GM12878 (cell line): Measurements from ENCODE around the gene ZNF71. TPM values are rescaled to one million over a fixed set of nuclear protein-coding genes. Genes with fewer than 3 reads are reported as not detected.

Experiments
- ATAC-seq: fragments of 200-7000 bp; cut with Tn5 transposase; 3 replicates; pipeline ENCODE4 v1.9.1; 2020; ENCODE audit warnings: mild to moderate bottlenecking, moderate library complexity
- BruUV-seq: library from RNA; stranded (reverse); fragments of 400-500 nt; replicated peaks from 2 replicates; lab custom pipeline; 2021; lab: Mats Ljungman, UMichigan
- CTCF ChIA-PET: fragments of 300-600 bp; sonication (Branson Sonifier 250); formaldehyde crosslinking; extraction: SDS; loops from one replicate; lab custom pipeline; 2021; ENCODE audit warnings: inconsistent platforms; lab: Yijun Ruan, JAX
- POLR2A ChIA-PET: fragments of 350-600 bp; formaldehyde crosslinking; extraction: SDS; loops from one replicate; lab custom pipeline; 2021; ENCODE audit warnings: inconsistent platforms; lab: Charles Lee
- RAD21 ChIA-PET: fragments of 300-600 bp; sonication (Branson Sonifier 250); formaldehyde crosslinking; loops from one replicate; lab custom pipeline; 2023; ENCODE audit warnings: antibody characterized with exemption; ENCODE audit not compliant: unreplicated experiment; lab: Charles Lee
- SMC1A ChIA-PET: fragments of 300-600 bp; sonication (Branson Sonifier 250); formaldehyde crosslinking; loops from one replicate; lab custom pipeline; 2023; ENCODE audit not compliant: unreplicated experiment, uncharacterized antibody; lab: Charles Lee
- DNase-seq: peaks from one replicate; pipeline ENCODE4 v3.0.0-alpha.2; 2011; ENCODE audit warnings: low read depth, low spot score
- FAIRE-seq: peaks from 3 replicates; lab custom pipeline; 2011; peaks lifted over from hg19 to GRCh38; lab: Jason Lieb, UNC
- H2AFZ ChIP-seq: 2 replicates; pipeline ENCODE4 v1.6.0; 2011; ENCODE audit warnings: low read depth, low read length, control low read depth; ENCODE audit not compliant: control insufficient read depth
- H3K27ac ChIP-seq: 2 replicates; pipeline ENCODE4 v1.5.1; 2011; ENCODE audit warnings: control low read depth; ENCODE audit not compliant: control insufficient read depth, insufficient read depth
- H3K27me3 ChIP-seq, 2 experiments: replicated peaks in 1 of 2; 2 replicates each; pipeline versions ENCODE4 v1.6.0 to v1.6.1; 2011; ENCODE audit warnings: low read length in 1 of 2; ENCODE audit not compliant: control insufficient read depth in 2 of 2, insufficient read depth in 2 of 2
- H3K36me3 ChIP-seq, 2 experiments: 2 replicates each; pipeline ENCODE4 v1.5.1; 2011; ENCODE audit warnings: low read length in 1 of 2; ENCODE audit not compliant: control insufficient read depth in 2 of 2, insufficient read depth in 2 of 2
- H3K4me1 ChIP-seq: 2 replicates; pipeline ENCODE4 v1.6.1; 2011; ENCODE audit warnings: mild to moderate bottlenecking, low read length, moderate library complexity, mixed read lengths; ENCODE audit not compliant: control insufficient read depth, insufficient read depth
- H3K4me2 ChIP-seq: 2 replicates; pipeline ENCODE4 v1.6.0; 2011; ENCODE audit warnings: control low read depth; ENCODE audit not compliant: control insufficient read depth, insufficient read depth
- H3K4me3 ChIP-seq: fragments of 200-600 bp; sonication (generic); 2 replicates; pipeline ENCODE4 v1.5.1; 2016
- H3K79me2 ChIP-seq: 2 replicates; pipeline ENCODE4 v1.6.0; 2011; ENCODE audit warnings: low read length; ENCODE audit not compliant: control insufficient read depth, insufficient read depth
- H3K9ac ChIP-seq: 2 replicates; pipeline ENCODE4 v1.8.0; 2011; ENCODE audit warnings: low read length, control low read depth, mixed read lengths; ENCODE audit not compliant: control insufficient read depth, insufficient read depth
- H3K9me3 ChIP-seq: replicated peaks from 3 replicates; pipeline ENCODE4 v1.5.1; 2011; ENCODE audit warnings: mild to moderate bottlenecking, low read length; ENCODE audit not compliant: control insufficient read depth, insufficient read depth
- H4K20me1 ChIP-seq: 2 replicates; pipeline ENCODE4 v1.6.0; 2011; ENCODE audit not compliant: control insufficient read depth, insufficient read depth
- CBFB ChIP-seq: IDR thresholded peaks from 2 replicates; pipeline ENCODE4 v1.6.1; 2016; ENCODE audit warnings: antibody characterized with exemption, low read depth
- CEBPZ ChIP-seq: fragments of 150-350 bp; IDR thresholded peaks from 2 replicates; pipeline ENCODE4 v1.6.1; 2016; ENCODE audit warnings: low read depth, low read length
- CREM ChIP-seq: IDR thresholded peaks from 2 replicates; pipeline ENCODE4 v1.6.1; 2014; ENCODE audit warnings: antibody characterized with exemption, low read depth
- IRF4 ChIP-seq: IDR thresholded peaks from 2 replicates; pipeline ENCODE4 v1.6.1; 2011; ENCODE audit warnings: low read depth, low read length
- SPI1 ChIP-seq: IDR thresholded peaks from 2 replicates; pipeline ENCODE4 v1.6.1; 2011; ENCODE audit warnings: low read depth, mild to moderate bottlenecking, low read length, moderate library complexity, borderline replicate concordance; ENCODE audit not compliant: insufficient read depth
- TCF3 ChIP-seq: IDR thresholded peaks from 2 replicates; pipeline ENCODE4 v1.6.1; 2012; ENCODE audit warnings: low read depth, mild to moderate bottlenecking, low read length, borderline replicate concordance; ENCODE audit not compliant: insufficient read depth
- ZBTB11 ChIP-seq: fragments of 450-650 bp; formaldehyde crosslinking; IDR thresholded peaks from 2 replicates; pipeline ENCODE4 v1.5.0; 2022; ENCODE audit warnings: mild to moderate bottlenecking, missing genetic modification characterization
- ZNF687 ChIP-seq: fragments of 450-650 bp; IDR thresholded peaks from 2 replicates; pipeline ENCODE4 v1.6.1; 2017; ENCODE audit warnings: mild to moderate bottlenecking, moderate library complexity
- WGBS: methylation state at CpG from one replicate; pipeline ENCODE4 v1.1.6; 2016; ENCODE audit warnings: low lambda C conversion rate; ENCODE audit not compliant: insufficient replicate concordance, insufficient coverage; ENCODE audit errors: missing lambda C conversion rate; 5-methylcytosine and 5-hydroxymethylcytosine counted together
- in situ Hi-C: fragments of 300-500 bp; cut with MboI; formaldehyde crosslinking; loops from 9 replicates; pipeline ENCODE4 v1.14.3; 2018; ENCODE audit warnings: mixed read lengths
- intact Hi-C: fragments of 100-400 bp; cut with micrococcal nuclease; formaldehyde crosslinking; loops from one replicate; pipeline ENCODE4 v1.14.2; 2022; ENCODE audit not compliant: unreplicated experiment
- polyA plus RNA-seq, 11 experiments: library from polyadenylated mRNA; depleted of rRNA in 4 of 11; unstranded in 6 of 11; stranded (reverse) in 5 of 11; fragments of >200 nt; fragmentation: Nextera tagmentation in 4 of 11; fragmentation: Illumina TruSeq in 1 of 11; extraction: Ambion mirVana in 4 of 11; extraction: Trizol in 1 of 11; gene quantifications; 1 replicate in 1 of 11; 2 replicates in 10 of 11; pipeline versions ENCODE4 v1.2.1 to v1.2.3, GENCODE V29; 2011 to 2016; ENCODE audit warnings: inconsistent platforms in 2 of 11, missing spikeins in 2 of 11, low read depth in 1 of 11
- total RNA-seq, 4 experiments: library from RNA; depleted of rRNA in 3 of 4; stranded (reverse); fragments of >200 nt in 3 of 4; fragmentation: Illumina TruSeq in 1 of 4; extraction: Trizol in 1 of 4; gene quantifications; 2 replicates each; pipeline versions ENCODE4 v1.2.1 to v1.2.3, GENCODE V29; 2013 to 2021

The ZNF71 gene
- total and polyA plus RNA-seq, 10 of the 15 experiments (the other 5 are each of a cell fraction or from before 2014, with no cell fraction given), result 0.48 to 5.7 (median 3.5) TPM

GRCh38 chr19:56612737-56613136 lies 17.6 kb downstream of the ZNF71 start (continued):
- TF ChIP-seq CEBPZ (no peak), ZBTB11 (CRISPR knock-in tag) (no peak), CBFB (no peak), SPI1 (no peak)
- TF ChIP-seq, all 136 proteins: peak for 0

- ChIA-PET POLR2A (no interaction called here), RAD21 (no interaction called here), CTCF (no interaction called here), SMC1A (interaction anchor here (0.7 kb wide), 1 partner anchor 142 kb away, joined by 3 read pairs; no protein-coding TSS in a partner anchor)
- Histone ChIP-seq H3K4me1 (no peaks in the 10 kb centered on the region), H3K27ac (no peak overlapping the region), H3K27me3 (no peaks in the 10 kb centered on the region), H2AFZ (no peak overlapping the region), H3K79me2 (no peaks in the 10 kb centered on the region), H3K9ac (no peak overlapping the region), H4K20me1 (no peaks in the 10 kb centered on the region), H3K9me3 (peaks cover 6% of the 10 kb centered on the region; the same call in 1 of the 3 replicates), H3K36me3 (no peaks in the 10 kb centered on the region; a peak in 1 of 4 replicates), H3K4me3 (no peak overlapping the region), H3K4me2 (no peak overlapping the region)
- in situ Hi-C loops (no loop called here), intact Hi-C loops (no loop called here)
- no TSS peak for BruUV-seq
- TF ChIP-seq IRF4 (no peak), ZNF687 (no peak), TCF3 (no peak), CREM (no peak)
- 100% methylated on average over 5 of the region's 5 CpGs for WGBS
- DNase-seq (no peak), FAIRE-seq (no peak), ATAC-seq (no peak)
Measured at GRCh38 chr19:56613639-56614038, 18.5 kb downstream of the ZNF71 start.
